ENCODE data around the gene PDHA1.

- no peak for TF ChIP-seq CEBPB (IDR thresholded peaks at IDR 0.05)
- no peak for TF ChIP-seq POLR2A (IDR thresholded peaks at IDR 0.05; ENCODE audit: low read length)
These were observed 10.9 kb downstream of the PDHA1 start for GRCh38 chrX:19354625-19355024.

Data from A549 (cell line).